Astrocyte of the cerebellum (primary cell): ENCODE results near the gene NOTCH2.
A peak's percentile ranks its signal among the peaks of the same experiment; 100 is the strongest.
"Not testable (repeated sequence)": the region's sequence is repeated elsewhere in the genome, so short reads cannot be mapped to it uniquely, and the experiment has no call there.

Experiments used
- DNase-seq: peaks from one replicate; pipeline ENCODE4 v3.0.0-alpha.2; 2011; ENCODE audit warnings: low read depth
- H3K4me3 ChIP-seq: 2 replicates; pipeline ENCODE4 v1.5.1; 2011; ENCODE audit warnings: mild to moderate bottlenecking, low read depth, low read length, moderate library complexity
- CTCF ChIP-seq: IDR thresholded peaks from 2 replicates; pipeline ENCODE4 v1.5.1; 2012; ENCODE audit warnings: low read length, low read depth, moderate library complexity, mild to moderate bottlenecking; ENCODE audit errors: missing control alignments
- in situ Hi-C: cut with HindIII; loops from 2 replicates; pipeline ENCODE4 v1.10.0; 2017; ENCODE audit warnings: low sequenced_read_pairs

NOTCH2 gene

GRCh38 chr1:119981986-119982815 is 87.3 kb downstream of the NOTCH2 start:
- in situ Hi-C loops, result no loop called here
- no peak for TF ChIP-seq CTCF
- peak; percentile 35 for DNase-seq

GRCh38 chr1:119981496-119981895 is 88.0 kb downstream of the NOTCH2 start:
- in situ Hi-C loops, result no loop called here
- DNase-seq, result no peak
- H3K4me3 ChIP-seq, result no peak overlapping the region
- no peak for TF ChIP-seq CTCF

More at GRCh38 chr1:119981986-119982815, 87.3 kb downstream of the NOTCH2 start:
- H3K4me3 ChIP-seq, result no peak overlapping the region

GRCh38 chr1:119978018-119978505 is 91.4 kb downstream of the NOTCH2 start:
- in situ Hi-C loops, result no loop called here
- H3K4me3 ChIP-seq, result no peak overlapping the region
- peak; percentile 75 for DNase-seq
- no peak for TF ChIP-seq CTCF

DNA sequence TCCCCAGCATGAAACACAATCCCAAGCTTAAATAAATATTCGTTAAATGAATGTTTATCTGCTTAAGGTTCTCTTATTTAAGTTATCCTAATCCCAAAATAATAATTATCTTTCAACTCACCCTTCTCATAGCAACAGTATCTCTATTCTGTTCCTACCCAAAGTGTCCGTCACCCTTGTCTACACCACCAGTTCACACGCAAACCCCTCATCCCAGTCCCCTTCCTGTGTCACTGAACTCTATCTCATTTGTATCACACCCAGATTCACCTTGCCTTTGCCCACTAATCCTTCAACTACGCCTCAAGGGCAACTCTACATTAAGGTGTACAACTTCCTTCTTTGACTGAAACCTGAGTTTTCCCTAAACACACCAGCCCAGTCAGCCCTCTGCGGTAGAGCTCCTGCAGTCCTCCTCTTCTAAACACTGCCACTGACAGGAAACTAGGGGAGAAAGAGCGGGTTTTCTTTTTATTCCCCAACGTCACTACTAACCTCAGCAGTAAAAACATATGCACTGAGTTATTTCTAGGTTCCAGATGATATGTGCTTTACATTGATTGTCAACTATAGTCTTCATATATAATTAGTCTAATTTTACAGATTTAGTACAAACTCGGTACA is 92.2 kb downstream of the NOTCH2 start:
- H3K4me3 ChIP-seq, in situ Hi-C loops, DNase-seq: not testable (repeated sequence)

GRCh38 chr1:119975582-119976254 is 93.7 kb downstream of the NOTCH2 start:
- H3K4me3 ChIP-seq, DNase-seq, in situ Hi-C loops: not testable (repeated sequence)

- no peak overlapping the region for H3K4me3 ChIP-seq
- no peak for DNase-seq
- no peak for TF ChIP-seq CTCF
- in situ Hi-C loops, result no loop called here
Observed at GRCh38 chr1:119975006-119975405, 94.5 kb downstream of the NOTCH2 start.

DNA sequence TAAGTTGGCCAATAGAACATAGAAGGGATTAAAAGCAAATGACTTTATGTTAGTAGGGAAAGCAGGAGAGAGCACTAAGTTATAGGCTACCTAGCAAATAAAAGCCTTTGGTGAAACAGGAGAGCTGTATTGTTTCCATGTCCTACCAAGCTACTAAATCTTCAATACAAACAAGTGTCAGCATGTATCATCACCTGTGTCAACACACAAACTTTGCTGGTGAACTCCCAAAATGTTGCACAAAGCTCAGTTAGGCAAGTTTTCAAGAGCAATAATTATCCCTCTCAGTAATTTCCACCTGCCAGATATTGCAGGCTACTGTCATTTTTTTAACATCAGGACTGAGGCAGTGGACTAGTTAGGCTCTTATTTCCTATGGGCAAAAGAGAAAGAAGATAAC is 95.4 kb downstream of the NOTCH2 start:
- in situ Hi-C loops, result loop anchor here (25.0 kb wide), 1 partner anchor 112 kb away; no protein-coding TSS in a partner anchor
- TF ChIP-seq CTCF, result no peak
- no peak overlapping the region for H3K4me3 ChIP-seq
- no peak for DNase-seq
